OCI-LY7 (cell line): ENCODE data around the gene MED4. TPM values are rescaled to one million over a fixed set of nuclear protein-coding genes. Genes with fewer than 3 reads are reported as not detected.

Experiments
- BruUV-seq: library from RNA; stranded (reverse); fragments of 400-500 nt; replicated peaks from 2 replicates; lab custom pipeline; 2021; lab: Mats Ljungman, UMichigan
- CTCF ChIA-PET: fragments of 300-600 bp; sonication (Branson Sonifier 250); formaldehyde crosslinking; loops from one replicate; lab custom pipeline; 2022; ENCODE audit warnings: antibody characterized with exemption; ENCODE audit not compliant: unreplicated experiment; lab: Charles Lee
- POLR2A ChIA-PET: fragments of 300-600 bp; sonication (Branson Sonifier 250); formaldehyde crosslinking; loops from one replicate; lab custom pipeline; 2022; ENCODE audit warnings: antibody characterized with exemption; lab: Charles Lee
- DNase-seq: peaks from one replicate; pipeline ENCODE4 v3.0.0-alpha.2; 2015; ENCODE audit warnings: low spot score
- H2AFZ ChIP-seq: fragments of 200-600 bp; sonication (generic), shearing (Covaris generic); 2 replicates; pipeline ENCODE4 v1.6.1; 2014; ENCODE audit warnings: mild to moderate bottlenecking, antibody characterized with exemption, low read length, moderate library complexity
- H3K27ac ChIP-seq: fragments of 200-600 bp; sonication (generic); 2 replicates; pipeline ENCODE4 v1.5.1; 2014; ENCODE audit warnings: mixed run types, low read depth, mild to moderate bottlenecking, moderate library complexity, low read length, inconsistent platforms; ENCODE audit not compliant: poor library complexity, severe bottlenecking
- H3K36me3 ChIP-seq: fragments of 200-600 bp; sonication (generic); 2 replicates; pipeline ENCODE4 v1.6.1; 2014; ENCODE audit warnings: mild to moderate bottlenecking, antibody characterized with exemption, low read length, moderate library complexity, mixed read lengths; ENCODE audit not compliant: insufficient read depth
- H3K4me1 ChIP-seq: fragments of 200-600 bp; sonication (generic); 2 replicates; pipeline ENCODE4 v1.5.1; 2014; ENCODE audit warnings: mild to moderate bottlenecking, low read length; ENCODE audit not compliant: insufficient read depth, poor library complexity, severe bottlenecking
- H3K4me2 ChIP-seq: fragments of 200-600 bp; sonication (generic); 2 replicates; pipeline ENCODE4 v1.6.1; 2014; ENCODE audit warnings: mild to moderate bottlenecking, low read length
- H3K4me3 ChIP-seq: fragments of 200-600 bp; sonication (generic); 2 replicates; pipeline ENCODE4 v1.5.1; 2014; ENCODE audit warnings: mild to moderate bottlenecking, low read depth, low read length; ENCODE audit not compliant: poor library complexity, severe bottlenecking
- H3K79me2 ChIP-seq: fragments of 200-600 bp; sonication (generic); 2 replicates; pipeline ENCODE4 v1.6.1; 2016; ENCODE audit warnings: low read depth, mild to moderate bottlenecking, low read length, moderate library complexity, mixed read lengths; ENCODE audit not compliant: insufficient read depth
- H3K9me2 ChIP-seq: fragments of 200-600 bp; sonication (generic); 2 replicates; pipeline ENCODE4 v1.6.1; 2016; ENCODE audit warnings: mild to moderate bottlenecking, low read length, mixed read lengths; ENCODE audit not compliant: insufficient read depth
- H3K9me3 ChIP-seq: fragments of 200-600 bp; sonication (generic); 2 replicates; pipeline ENCODE4 v1.6.1; 2014; ENCODE audit warnings: mild to moderate bottlenecking, mixed run types, low read length, mixed read lengths
- H4K20me1 ChIP-seq: fragments of 200-600 bp; sonication (generic); 2 replicates; pipeline ENCODE4 v1.6.1; 2014; ENCODE audit warnings: mild to moderate bottlenecking, antibody characterized with exemption, low read length, moderate library complexity, mixed read lengths; ENCODE audit not compliant: insufficient read depth
- EZH2phosphoT487 ChIP-seq: fragments of 200-600 bp; sonication (generic); IDR thresholded peaks from 2 replicates; pipeline ENCODE4 v1.6.1; 2018; ENCODE audit warnings: low read depth, borderline replicate concordance, mild to moderate bottlenecking, mixed run types, antibody characterized with exemption, low read length, moderate library complexity, mixed read lengths
- intact Hi-C: fragments of 100-400 bp; cut with micrococcal nuclease; formaldehyde crosslinking; loops from one replicate; pipeline ENCODE4 v1.10.0; 2022; ENCODE audit not compliant: unreplicated experiment
- total RNA-seq, 2 experiments: library from RNA; depleted of rRNA in 1 of 2; stranded (reverse); fragments of >200 nt in 1 of 2; shearing (Covaris generic) in 1 of 2; gene quantifications; 2 replicates each; pipeline ENCODE4 v1.2.3, GENCODE V29; 2014 to 2022
- TF ChIP-seq, protein P1 (sequence below): fragments of 200-600 bp; sonication (generic); conservative IDR thresholded peaks from 2 replicates; pipeline ENCODE4 v1.5.1; 2014; ENCODE audit warnings: mild to moderate bottlenecking, antibody characterized with exemption, low read length, moderate library complexity, mixed read lengths

MED4 gene
- total RNA-seq, 2 experiments from 2014 or later, result 31.1 to 57.0 TPM

DNA sequence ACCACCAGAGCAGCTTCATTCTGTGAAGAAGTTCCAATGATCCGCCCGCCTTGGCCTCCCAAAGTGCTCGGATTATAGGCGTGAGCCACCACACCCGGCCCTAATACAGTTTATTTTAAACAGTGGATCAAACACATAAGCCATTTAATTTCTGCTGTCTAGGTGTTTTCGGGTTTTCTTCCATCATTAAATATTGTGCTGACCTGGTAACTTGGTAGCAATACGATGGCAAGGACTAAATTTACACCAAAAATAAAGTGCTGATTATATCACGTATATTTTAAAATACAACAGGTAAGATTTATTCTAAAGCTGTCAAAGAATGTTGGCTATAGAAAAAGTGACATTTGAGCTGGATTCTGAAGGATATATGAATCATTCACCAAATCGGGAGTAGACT, 1.3 kb downstream of the MED4 start:
- H3K4me1 ChIP-seq, result peaks cover 21% of the 10 kb centered on the region
- no peaks in the 10 kb centered on the region for H3K9me3 ChIP-seq
- no peak overlapping the region for H3K27ac ChIP-seq
- DNase-seq, result no peak
- H4K20me1 ChIP-seq, result peaks cover 22% of the 10 kb centered on the region
- H2AFZ ChIP-seq, result no peak overlapping the region
- ChIA-PET CTCF (interaction anchor here (2.2 kb wide), 1 partner anchor 15 kb away, joined by 6 read pairs; no protein-coding TSS in a partner anchor), POLR2A (interaction anchor here (0.8 to 1.0 kb wide), 2 partner anchors 15 to 439 kb away, joined by 3 read pairs; partner anchors contain the start of gene RCBTB2)
- peaks cover 9% of the 10 kb centered on the region; the same call in 1 of the 2 replicates for H3K36me3 ChIP-seq
- BruUV-seq, result no TSS peak
- TF ChIP-seq EZH2phosphoT487, result no peak
- intact Hi-C loops, result loop anchor here (5.0 kb wide), 1 partner anchor 56 kb away; the partner anchor contains the start of gene NUDT15
- H3K4me3 ChIP-seq, result peak overlapping the region; percentile 99
- H3K4me2 ChIP-seq, result peak overlapping the region; percentile 95
- H3K9me2 ChIP-seq, result no peaks in the 10 kb centered on the region
- peaks cover 63% of the 10 kb centered on the region for H3K79me2 ChIP-seq

- POLR2A ChIA-PET, result no interaction called here
- Histone ChIP-seq H4K20me1 (peaks cover 9% of the 10 kb centered on the region), H2AFZ (no peak overlapping the region), H3K4me2 (no peak overlapping the region), H3K4me1 (no peaks in the 10 kb centered on the region), H3K27ac (no peak overlapping the region), H3K9me3 (no peaks in the 10 kb centered on the region), H3K36me3 (peaks cover 54% of the 10 kb centered on the region), H3K9me2 (no peaks in the 10 kb centered on the region), H3K4me3 (no peak overlapping the region), H3K79me2 (peaks cover 43% of the 10 kb centered on the region)
- CTCF ChIA-PET, result no interaction called here
- no peak for TF ChIP-seq EZH2phosphoT487
- TF ChIP-seq, protein P1, sequence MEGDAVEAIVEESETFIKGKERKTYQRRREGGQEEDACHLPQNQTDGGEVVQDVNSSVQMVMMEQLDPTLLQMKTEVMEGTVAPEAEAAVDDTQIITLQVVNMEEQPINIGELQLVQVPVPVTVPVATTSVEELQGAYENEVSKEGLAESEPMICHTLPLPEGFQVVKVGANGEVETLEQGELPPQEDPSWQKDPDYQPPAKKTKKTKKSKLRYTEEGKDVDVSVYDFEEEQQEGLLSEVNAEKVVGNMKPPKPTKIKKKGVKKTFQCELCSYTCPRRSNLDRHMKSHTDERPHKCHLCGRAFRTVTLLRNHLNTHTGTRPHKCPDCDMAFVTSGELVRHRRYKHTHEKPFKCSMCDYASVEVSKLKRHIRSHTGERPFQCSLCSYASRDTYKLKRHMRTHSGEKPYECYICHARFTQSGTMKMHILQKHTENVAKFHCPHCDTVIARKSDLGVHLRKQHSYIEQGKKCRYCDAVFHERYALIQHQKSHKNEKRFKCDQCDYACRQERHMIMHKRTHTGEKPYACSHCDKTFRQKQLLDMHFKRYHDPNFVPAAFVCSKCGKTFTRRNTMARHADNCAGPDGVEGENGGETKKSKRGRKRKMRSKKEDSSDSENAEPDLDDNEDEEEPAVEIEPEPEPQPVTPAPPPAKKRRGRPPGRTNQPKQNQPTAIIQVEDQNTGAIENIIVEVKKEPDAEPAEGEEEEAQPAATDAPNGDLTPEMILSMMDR, result no peak
- DNase-seq, result no peak
- intact Hi-C loops, result no loop called here
- no TSS peak for BruUV-seq
Observed at GRCh38 chr13:48086272-48086671, 8.6 kb downstream of the MED4 start.

DNA sequence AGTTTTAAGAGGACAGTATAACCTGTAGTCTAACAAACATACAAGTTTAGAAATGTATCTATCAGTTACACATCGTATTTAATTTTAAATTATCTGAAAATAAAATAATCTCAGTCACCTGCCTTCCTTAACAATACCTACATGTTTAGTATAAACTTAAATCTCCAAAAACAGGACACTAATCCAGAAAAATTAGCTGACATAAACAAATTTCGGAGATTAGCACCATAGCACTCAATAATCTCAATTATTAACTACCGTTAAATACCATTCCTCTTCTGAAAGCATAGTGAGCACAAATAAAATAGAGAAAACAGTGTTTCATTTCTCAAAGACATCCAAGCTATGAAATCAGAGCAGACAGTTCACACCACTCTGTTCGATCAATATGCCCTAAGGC, 13.2 kb downstream of the MED4 start:
- no peak for DNase-seq
- H3K36me3 ChIP-seq, result peaks cover 88% of the 10 kb centered on the region
- intact Hi-C loops, result no loop called here
- no peak overlapping the region for H3K4me2 ChIP-seq
- H2AFZ ChIP-seq, result no peak overlapping the region
- no peak overlapping the region for H3K4me3 ChIP-seq
- no peaks in the 10 kb centered on the region for H3K9me3 ChIP-seq
- no peaks in the 10 kb centered on the region for H3K9me2 ChIP-seq
- ChIA-PET POLR2A (interaction anchor here (0.6 kb wide), 1 partner anchor 169 kb away, joined by 5 read pairs; no protein-coding TSS in a partner anchor), CTCF (no interaction called here)
- no peak for TF ChIP-seq EZH2phosphoT487
- TF ChIP-seq, protein P1, result no peak
- no peak overlapping the region for H3K27ac ChIP-seq
- no TSS peak for BruUV-seq
- H3K79me2 ChIP-seq, result peaks cover 16% of the 10 kb centered on the region; the same call in 1 of the 2 replicates
- H4K20me1 ChIP-seq, result no peaks in the 10 kb centered on the region
- peaks cover 10% of the 10 kb centered on the region for H3K4me1 ChIP-seq
